Neural crest cell (in vitro differentiated cells): ENCODE data around the gene SHROOM4. TPM values are rescaled to one million over a fixed set of nuclear protein-coding genes. Genes with fewer than 3 reads are reported as not detected.

Experiments used
- DNase-seq: peaks from one replicate; pipeline ENCODE4 v3.0.0; 2021; ENCODE audit warnings: low read depth, mixed read lengths, low spot score
- H3K27ac Mint-ChIP-seq: one replicate; pipeline ENCODE4 v1.8.0; 2021; ENCODE audit warnings: mild to moderate bottlenecking, mixed read lengths; ENCODE audit not compliant: unreplicated experiment
- H3K27me3 Mint-ChIP-seq: 2 replicates; pipeline ENCODE4 v1.8.0; 2021; ENCODE audit warnings: low read depth, mild to moderate bottlenecking, mixed read lengths
- H3K36me3 Mint-ChIP-seq: 2 replicates; pipeline ENCODE4 v1.8.0; 2021; ENCODE audit warnings: low read depth, mild to moderate bottlenecking, mixed read lengths
- H3K4me1 Mint-ChIP-seq: 2 replicates; pipeline ENCODE4 v1.8.0; 2021; ENCODE audit warnings: mixed read lengths
- H3K4me3 Mint-ChIP-seq: one replicate; pipeline ENCODE4 v1.8.0; 2021; ENCODE audit warnings: mild to moderate bottlenecking, mixed read lengths
- H3K9me3 Mint-ChIP-seq: 2 replicates; pipeline ENCODE4 v1.8.0; 2021; ENCODE audit warnings: mixed read lengths
- CTCF ChIP-seq: fragments of 200-600 bp; sonication (generic); conservative IDR thresholded peaks from 2 replicates; pipeline ENCODE4 v1.5.0; 2021; ENCODE audit warnings: antibody characterized with exemption, mild to moderate bottlenecking
- total RNA-seq: library from RNA; stranded (reverse); gene quantifications from 2 replicates; pipeline ENCODE4 v1.2.1, GENCODE V29; 2021

SHROOM4 gene
- total RNA-seq, 1 donor from 2014 or later, result 6.2 TPM

- Mint-ChIP-seq H3K36me3 (no peaks in the 10 kb centered on the region), H3K4me1 (no peaks in the 10 kb centered on the region), H3K4me3 (no peak overlapping the region), H3K9me3 (no peaks in the 10 kb centered on the region), H3K27me3 (no peaks in the 10 kb centered on the region), H3K27ac (no peak overlapping the region)
- TF ChIP-seq CTCF, result no peak
- DNase-seq, result no peak
Observed at GRCh38 chrX:50751091-50751490, 62.9 kb downstream of the SHROOM4 start.

- no peak overlapping the region for H3K4me3 Mint-ChIP-seq
- H3K36me3 Mint-ChIP-seq, result peaks cover 2% of the 10 kb centered on the region
- H3K9me3 Mint-ChIP-seq, result peaks cover 2% of the 10 kb centered on the region
- H3K27me3 Mint-ChIP-seq, result no peaks in the 10 kb centered on the region
- no peaks in the 10 kb centered on the region for H3K4me1 Mint-ChIP-seq
- DNase-seq, result peak; percentile 2
- peak; percentile 73 for TF ChIP-seq CTCF
- H3K27ac Mint-ChIP-seq, result no peak overlapping the region
Observed at GRCh38 chrX:50747471-50747900, 66.5 kb downstream of the SHROOM4 start.

GRCh38 chrX:50736656-50737055 is 77.3 kb downstream of the SHROOM4 start:
- TF ChIP-seq CTCF, result no peak

GRCh38 chrX:50726296-50726695 is 87.7 kb downstream of the SHROOM4 start:
- no peaks in the 10 kb centered on the region for H3K4me1 Mint-ChIP-seq
- no peak overlapping the region for H3K27ac Mint-ChIP-seq
- peaks cover 3% of the 10 kb centered on the region for H3K9me3 Mint-ChIP-seq

More at GRCh38 chrX:50736656-50737055, 77.3 kb downstream of the SHROOM4 start:
- H3K27ac Mint-ChIP-seq, result no peak overlapping the region
- no peaks in the 10 kb centered on the region for H3K4me1 Mint-ChIP-seq
- peaks cover 6% of the 10 kb centered on the region for H3K9me3 Mint-ChIP-seq
- no peaks in the 10 kb centered on the region for H3K36me3 Mint-ChIP-seq
- no peak overlapping the region for H3K4me3 Mint-ChIP-seq
- no peak for DNase-seq
- no peaks in the 10 kb centered on the region for H3K27me3 Mint-ChIP-seq

GRCh38 chrX:50725310-50725709 is 88.7 kb downstream of the SHROOM4 start:
- DNase-seq, result no peak
- Mint-ChIP-seq H3K4me1 (no peaks in the 10 kb centered on the region), H3K27me3 (no peaks in the 10 kb centered on the region), H3K9me3 (peaks cover 3% of the 10 kb centered on the region), H3K27ac (no peak overlapping the region), H3K4me3 (no peak overlapping the region), H3K36me3 (peaks cover 3% of the 10 kb centered on the region)
- no peak for TF ChIP-seq CTCF

More at GRCh38 chrX:50726296-50726695, 87.7 kb downstream of the SHROOM4 start:
- Mint-ChIP-seq H3K36me3 (peaks cover 3% of the 10 kb centered on the region), H3K27me3 (no peaks in the 10 kb centered on the region), H3K4me3 (no peak overlapping the region)
- no peak for DNase-seq
- TF ChIP-seq CTCF, result no peak

GRCh38 chrX:50723006-50723405 is 91.0 kb downstream of the SHROOM4 start:
- no peak for TF ChIP-seq CTCF
- H3K36me3 Mint-ChIP-seq, result peaks cover 3% of the 10 kb centered on the region
- no peaks in the 10 kb centered on the region for H3K27me3 Mint-ChIP-seq
- H3K9me3 Mint-ChIP-seq, result peaks cover 3% of the 10 kb centered on the region
- H3K4me3 Mint-ChIP-seq, result no peak overlapping the region
- no peak overlapping the region for H3K27ac Mint-ChIP-seq
- DNase-seq, result no peak
- H3K4me1 Mint-ChIP-seq, result no peaks in the 10 kb centered on the region
